ENCODE measurements around the gene NDUFAF5. TPM values are rescaled to one million over a fixed set of nuclear protein-coding genes. Genes with fewer than 3 reads are reported as not detected.

The NDUFAF5 gene
- total and polyA plus RNA-seq, 2 of the 8 experiments (the other 6 are each of a cell fraction or from before 2014, with no cell fraction given), result 11.8 to 32.3 TPM

DNA sequence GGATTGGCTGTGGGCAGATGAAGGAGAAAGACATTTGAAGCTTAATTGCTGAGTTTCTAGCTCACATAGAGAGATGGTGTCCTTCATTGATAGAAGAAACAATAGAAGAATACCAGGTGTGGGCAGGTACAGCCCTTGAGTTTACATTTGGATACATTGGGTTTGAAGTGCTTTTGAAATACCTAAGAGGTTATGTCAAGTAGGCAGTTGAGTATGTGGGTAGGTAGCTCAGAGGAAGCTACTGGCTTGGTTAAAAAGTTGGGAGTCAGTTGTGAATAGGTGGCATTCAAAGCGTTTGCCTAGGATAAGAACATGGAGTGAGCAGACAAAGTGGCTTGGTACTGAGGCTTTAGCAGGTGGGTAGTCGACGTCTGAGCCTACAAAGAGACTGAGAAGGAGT is 25.0 kb downstream of the NDUFAF5 start:
- Histone ChIP-seq H4K91ac (replicated peaks; ENCODE audit: insufficient read length, low read length) (no peak overlapping the region), H3K79me2 (ENCODE audit: control insufficient read depth in 1 of 2, insufficient read depth in 2 of 2, low read length in 2 of 2) (no peaks in the 10 kb centered on the region), H3K79me1 (ENCODE audit: low read depth, low read length) (no peaks in the 10 kb centered on the region), H3K4me3 (ENCODE audit: extremely low read depth in 1 of 4, insufficient read depth in 2 of 4, low read depth in 3 of 4, low read length in 4 of 4) (no peak overlapping the region), H4K8ac (ENCODE audit: extremely low read depth, insufficient read depth, low read length) (no peak overlapping the region), H2BK15ac (ENCODE audit: low read length) (no peak overlapping the region), H3K9me3 (ENCODE audit: insufficient read depth in 2 of 2, low read depth in 1 of 2, low read length in 1 of 2) (no peaks in the 10 kb centered on the region), H2AFZ (ENCODE audit: low read length) (no peak overlapping the region), H4K20me1 (replicated peaks in 1 of 2; ENCODE audit: control insufficient read depth in 1 of 2, insufficient read depth in 2 of 2, low read length in 2 of 2) (no peaks in the 10 kb centered on the region), H2BK120ac (replicated peaks; ENCODE audit: low read depth, low read length) (no peak overlapping the region), H3K9ac (replicated peaks in 1 of 4; ENCODE audit: extremely low read depth in 1 of 4, low read depth in 3 of 4, low read length in 3 of 4) (no peak overlapping the region), H2BK5ac (ENCODE audit: low read depth, low read length) (no peak overlapping the region), H3K4me2 (ENCODE audit: insufficient read depth in 1 of 2, low read depth in 2 of 2, low read length in 2 of 2) (no peak overlapping the region), H3K4me1 (replicated peaks in 1 of 4; ENCODE audit: control insufficient read depth in 3 of 4, insufficient read depth in 4 of 4, low read length in 3 of 4) (no peaks in the 10 kb centered on the region), H3K4ac (replicated peaks; ENCODE audit: insufficient read length, low read depth, low read length) (no peak overlapping the region), H3K36me3 (ENCODE audit: control insufficient read depth in 2 of 4, insufficient read depth in 4 of 4, low read length in 3 of 4) (peaks cover 18 to 65% (median 46%) of the 10 kb centered on the region in 4 experiments), H2BK12ac (ENCODE audit: low read depth, low read length) (no peak overlapping the region), H3K27me3 (replicated peaks in 1 of 4; ENCODE audit: control insufficient read depth in 3 of 4, extremely low read depth in 1 of 4, insufficient read depth in 3 of 4, low read length in 3 of 4) (no peaks in the 10 kb centered on the region), H4K5ac (ENCODE audit: insufficient read length, low read depth, low read length) (no peak overlapping the region), H2AK5ac (ENCODE audit: low read depth, low read length) (no peak overlapping the region), H3K14ac (ENCODE audit: insufficient read length) (no peak overlapping the region), H3K18ac (ENCODE audit: extremely low read depth, low read length) (no peak overlapping the region), H3K27ac (ENCODE audit: low read depth, low read length) (no peak overlapping the region), H2BK20ac (ENCODE audit: low read length) (no peak overlapping the region), H3K23ac (ENCODE audit: insufficient read length) (no peak overlapping the region), H3K23me2 (ENCODE audit: low read depth, low read length) (0 out of 2 replicates have a peak, but pooled peaks cover 2% of the 10 kb centered on the region), H3K56ac (replicated peaks; ENCODE audit: insufficient read length, low read depth, low read length) (no peak overlapping the region)
- FAIRE-seq (no peak), DNase-seq (ENCODE audit: low read depth in 1 of 2, low spot score in 2 of 2) (no peak)
- POLR2A ChIA-PET (ENCODE audit: partially characterized antibody), result interaction anchor here (0.9 to 1.8 kb wide), 3 partner anchors 9 to 24 kb away, joined by 3 to 5 read pairs (median 4); no protein-coding TSS in a partner anchor
- WGBS, 2 experiments (ENCODE audit: extremely low coverage in 1 of 2, insufficient coverage in 1 of 2, insufficient read length in 1 of 2, insufficient replicate concordance in 2 of 2, low coverage in 1 of 2, low lambda C conversion rate in 2 of 2, missing lambda C conversion rate in 1 of 2), result 89% methylated on average over 3 of the region's 3 CpGs; no CpG with 5 or more reads in 1 of the 2 experiments
- CTCF ChIA-PET (ENCODE audit: partially characterized antibody), result interaction anchor here (1.3 to 2.2 kb wide), 4 partner anchors 9 to 18 kb away, joined by 3 to 12 read pairs (median 6); no protein-coding TSS in a partner anchor
- TF ChIP-seq SP1 (IDR thresholded peaks at IDR 0.05; ENCODE audit: low read depth, low read length) (no peak), TAF7 (optimal IDR thresholded peaks at IDR 0.05; ENCODE audit: borderline replicate concordance, low read depth, low read length) (no peak), CBX5 (IDR thresholded peaks at IDR 0.05; ENCODE audit: low read depth, low read length) (no peak), CHD2 (IDR thresholded peaks at IDR 0.05; ENCODE audit: low read length) (no peak), PHF8 (conservative IDR thresholded peaks at IDR 0.05; ENCODE audit: low read depth, low read length) (no peak), CHD1 (IDR thresholded peaks at IDR 0.05; ENCODE audit: low read depth, low read length) (no peak), SUZ12 (IDR thresholded peaks at IDR 0.05; ENCODE audit: low read length) (no peak), KDM1A (IDR thresholded peaks at IDR 0.05; ENCODE audit: borderline replicate concordance, low read length) (no peak), NANOG (IDR thresholded peaks at IDR 0.05; ENCODE audit: insufficient read depth, low read depth, low read length, poor library complexity, severe bottlenecking) (no peak), ASH2L (IDR thresholded peaks at IDR 0.05; ENCODE audit: low read length) (no peak), CBX8 (IDR thresholded peaks at IDR 0.05; ENCODE audit: borderline replicate concordance, low read depth, low read length) (no peak)
- TF ChIP-seq, protein P1, sequence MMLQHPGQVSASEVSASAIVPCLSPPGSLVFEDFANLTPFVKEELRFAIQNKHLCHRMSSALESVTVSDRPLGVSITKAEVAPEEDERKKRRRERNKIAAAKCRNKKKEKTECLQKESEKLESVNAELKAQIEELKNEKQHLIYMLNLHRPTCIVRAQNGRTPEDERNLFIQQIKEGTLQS (IDR thresholded peaks at IDR 0.05; ENCODE audit: insufficient read depth, low read depth, low read length), result no peak
- TF ChIP-seq, protein P2, sequence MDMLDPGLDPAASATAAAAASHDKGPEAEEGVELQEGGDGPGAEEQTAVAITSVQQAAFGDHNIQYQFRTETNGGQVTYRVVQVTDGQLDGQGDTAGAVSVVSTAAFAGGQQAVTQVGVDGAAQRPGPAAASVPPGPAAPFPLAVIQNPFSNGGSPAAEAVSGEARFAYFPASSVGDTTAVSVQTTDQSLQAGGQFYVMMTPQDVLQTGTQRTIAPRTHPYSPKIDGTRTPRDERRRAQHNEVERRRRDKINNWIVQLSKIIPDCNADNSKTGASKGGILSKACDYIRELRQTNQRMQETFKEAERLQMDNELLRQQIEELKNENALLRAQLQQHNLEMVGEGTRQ (IDR thresholded peaks at IDR 0.05; ENCODE audit: low read length), result no peak
